Skin of body (tissue), 3 donors: ENCODE results near the gene AK1. TPM values are rescaled to one million over a fixed set of nuclear protein-coding genes. Genes with fewer than 3 reads are reported as not detected.

Source experiments
- DNase-seq: peaks from one replicate; lab custom pipeline; 2025; lab: John Stamatoyannopoulos, UW
- small RNA-seq: library from RNA; depleted of rRNA; stranded (forward); fragments of <200 nt; gene quantifications from one replicate; pipeline ENCODE3, GENCODE V24; 2014; ENCODE audit warnings: low replicate concordance
- total RNA-seq: library from RNA; depleted of rRNA; stranded (reverse); fragments of >200 nt; gene quantifications from one replicate; pipeline ENCODE4 v1.2.3, GENCODE V29; 2014

Gene AK1
- total RNA-seq, 1 donor from 2014 or later: 47.1 TPM

DNA sequence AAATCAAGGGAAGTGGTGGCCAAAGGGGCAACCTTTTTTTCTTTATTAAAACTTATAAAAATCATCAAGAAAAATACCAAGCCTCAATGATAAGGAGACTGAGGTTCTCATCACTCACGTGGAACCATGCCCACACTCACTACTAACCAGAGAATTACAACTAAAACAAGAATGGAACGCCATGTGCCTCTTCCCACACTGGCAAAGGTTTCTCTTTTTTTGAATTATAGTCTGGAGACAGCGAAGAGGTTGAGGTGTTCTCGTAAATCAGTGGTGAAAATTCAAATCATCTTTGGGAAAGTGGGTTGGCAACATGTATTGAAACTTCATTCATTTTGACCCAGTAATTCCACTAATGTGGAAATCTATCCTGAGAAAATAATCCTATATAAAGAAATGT lies 55.4 kb downstream of the AK1 start:
- no peak for DNase-seq

- no peak for DNase-seq
Measured at GRCh38 chr9:127818574-127818973, 58.9 kb downstream of the AK1 start.

DNA sequence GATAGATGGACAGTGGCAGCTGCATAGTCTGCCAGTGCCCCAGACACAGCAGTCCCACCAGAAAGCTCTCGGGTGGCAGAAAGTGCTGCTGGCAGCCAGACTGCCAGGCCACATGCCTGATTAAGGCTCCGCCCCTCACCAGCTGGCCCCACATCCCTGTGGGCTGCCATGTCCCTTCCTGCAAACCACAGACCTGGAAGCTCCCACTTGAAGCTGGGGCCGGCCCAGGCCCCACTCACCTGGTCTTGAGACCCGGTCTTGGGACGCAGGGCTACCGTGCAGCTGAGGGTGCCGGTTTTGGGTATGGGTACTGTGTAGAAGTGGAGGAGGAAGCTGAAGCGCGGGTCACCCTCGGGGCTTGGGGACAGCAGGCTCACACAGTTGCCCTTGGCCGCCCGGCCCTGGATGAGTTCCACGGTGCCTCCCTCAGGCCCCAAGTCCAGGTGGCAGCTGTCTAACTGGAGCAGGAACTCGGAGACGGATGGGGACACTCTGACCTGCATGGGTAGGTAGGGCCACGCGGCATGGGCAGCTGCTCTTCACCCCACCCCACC lies 59.5 kb downstream of the AK1 start:
- DNase-seq: no peak

DNA sequence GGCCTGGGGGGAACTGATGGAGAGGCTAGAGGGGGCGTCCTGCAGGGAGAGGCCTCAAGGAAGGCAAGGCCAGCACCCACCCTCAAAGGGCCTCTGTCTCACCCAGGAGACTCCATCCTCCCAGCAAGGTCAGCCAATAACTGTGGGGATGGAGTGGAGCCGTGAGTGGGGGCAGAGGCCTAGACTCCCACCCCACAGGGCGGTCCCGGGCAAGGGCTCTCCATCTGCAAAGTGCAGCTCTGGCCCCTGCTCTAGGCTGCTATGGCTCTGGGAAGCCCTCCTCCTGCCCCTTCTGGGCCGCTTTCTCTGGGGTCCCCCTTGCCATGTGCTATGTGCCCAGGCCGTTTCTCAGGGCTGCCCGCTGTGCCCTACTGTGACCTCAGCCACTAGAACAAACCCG lies 60.7 kb downstream of the AK1 start:
- DNase-seq: no peak

Small RNAs within 50 kb of the gene (small RNA-seq; reads per million reads assigned to genes)
- gene MIR4672 (not detected), gene RF00019 (not detected), gene RNA5SP296 (not detected)

Other genes starting within 250 kb of the AK1 start
- gene CFAP157, start 170.7 kb downstream of the AK1 start, total RNA-seq: 0.10 TPM
- gene PTRH1, start 162.0 kb downstream of the AK1 start, total RNA-seq: 11.8 TPM
- not detected for gene TTC16, start 161.6 kb downstream of the AK1 start, total RNA-seq
- 4.4 TPM for gene TOR2A, start 142.4 kb downstream of the AK1 start, total RNA-seq
- 5.7 TPM for gene SH2D3C, start 99.0 kb downstream of the AK1 start, total RNA-seq
- gene CDK9, start 91.6 kb downstream of the AK1 start, total RNA-seq: 24.9 TPM
- gene FPGS, start 74.8 kb downstream of the AK1 start, total RNA-seq: 21.7 TPM
- 9.1 TPM for gene ENG, start 23.0 kb downstream of the AK1 start, total RNA-seq
- gene ST6GALNAC6, start 21.9 kb upstream of the AK1 start, total RNA-seq: 19.5 TPM
- 8.9 TPM for gene ST6GALNAC4, start 39.4 kb upstream of the AK1 start, total RNA-seq
- gene PIP5KL1, start 53.1 kb upstream of the AK1 start, total RNA-seq: 1.2 TPM
- 11.2 TPM for gene DPM2, start 60.2 kb upstream of the AK1 start, total RNA-seq
- 14.0 TPM for gene EEIG1, start 103.3 kb upstream of the AK1 start, total RNA-seq
- 4.7 TPM for gene NAIF1, start 189.6 kb upstream of the AK1 start, total RNA-seq
- 27.9 TPM for gene SLC25A25, start 190.6 kb upstream of the AK1 start, total RNA-seq